Ishikawa (cell line): ENCODE results near the gene FOXO3.

Experiments used
- CEBPB ChIP-seq: IDR thresholded peaks from 2 replicates; pipeline ENCODE4 v1.6.1; 2012
- CREB1 ChIP-seq: IDR thresholded peaks from 2 replicates; pipeline ENCODE4 v1.6.1; 2012; ENCODE audit warnings: low read depth
- EGR1 ChIP-seq: IDR thresholded peaks from 2 replicates; pipeline ENCODE4 v1.6.1; 2012
- EP300 ChIP-seq: IDR thresholded peaks from 2 replicates; pipeline ENCODE4 v1.6.1; 2012; ENCODE audit warnings: borderline replicate concordance
- FOXM1 ChIP-seq: IDR thresholded peaks from 2 replicates; pipeline ENCODE4 v1.6.1; 2012; ENCODE audit warnings: low read depth, borderline replicate concordance
- MAX ChIP-seq: IDR thresholded peaks from 2 replicates; pipeline ENCODE4 v1.6.1; 2012
- NFIC ChIP-seq: IDR thresholded peaks from 2 replicates; pipeline ENCODE4 v1.6.1; 2012
- RAD21 ChIP-seq: IDR thresholded peaks from 2 replicates; pipeline ENCODE4 v1.6.1; 2012; ENCODE audit warnings: low read depth
- REST ChIP-seq: IDR thresholded peaks from 2 replicates; pipeline ENCODE4 v1.6.1; 2012; ENCODE audit warnings: low read depth, mild to moderate bottlenecking
- TAF1 ChIP-seq: IDR thresholded peaks from 2 replicates; pipeline ENCODE4 v1.6.1; 2012; ENCODE audit warnings: low read depth, mild to moderate bottlenecking
- TCF12 ChIP-seq: IDR thresholded peaks from 2 replicates; pipeline ENCODE4 v1.6.1; 2012; ENCODE audit warnings: low read depth
- USF1 ChIP-seq: IDR thresholded peaks from 2 replicates; pipeline ENCODE4 v1.6.1; 2012
- YY1 ChIP-seq: IDR thresholded peaks from 2 replicates; pipeline ENCODE4 v1.6.1; 2012; ENCODE audit warnings: low read depth

- TF ChIP-seq CEBPB: no peak
- TF ChIP-seq NFIC: no peak
- no peak for TF ChIP-seq YY1
- no peak for TF ChIP-seq TCF12
- no peak for TF ChIP-seq RAD21
- TF ChIP-seq EP300: no peak
- no peak for TF ChIP-seq FOXM1
- TF ChIP-seq MAX: no peak
- TF ChIP-seq USF1: no peak
- no peak for TF ChIP-seq REST
- no peak for TF ChIP-seq TAF1
- no peak for TF ChIP-seq CREB1
- no peak for TF ChIP-seq EGR1
Measured at GRCh38 chr6:108574457-108575141, 13.9 kb downstream of the FOXO3 start.
